Measurements from ENCODE around the gene ZNF362. TPM values are rescaled to one million over a fixed set of nuclear protein-coding genes. Genes with fewer than 3 reads are reported as not detected.

ZNF362 gene
- total RNA-seq, 2 donors from 2014 or later, result 8.9 to 9.8 TPM

- H3K9ac ChIP-seq (ENCODE audit: low read depth in 2 of 2, low read length in 2 of 2), result peak overlapping the region in 1 of 2 donors; percentile 57
- H3K4me3 ChIP-seq, result no peak overlapping the region
- TF ChIP-seq, protein P1, sequence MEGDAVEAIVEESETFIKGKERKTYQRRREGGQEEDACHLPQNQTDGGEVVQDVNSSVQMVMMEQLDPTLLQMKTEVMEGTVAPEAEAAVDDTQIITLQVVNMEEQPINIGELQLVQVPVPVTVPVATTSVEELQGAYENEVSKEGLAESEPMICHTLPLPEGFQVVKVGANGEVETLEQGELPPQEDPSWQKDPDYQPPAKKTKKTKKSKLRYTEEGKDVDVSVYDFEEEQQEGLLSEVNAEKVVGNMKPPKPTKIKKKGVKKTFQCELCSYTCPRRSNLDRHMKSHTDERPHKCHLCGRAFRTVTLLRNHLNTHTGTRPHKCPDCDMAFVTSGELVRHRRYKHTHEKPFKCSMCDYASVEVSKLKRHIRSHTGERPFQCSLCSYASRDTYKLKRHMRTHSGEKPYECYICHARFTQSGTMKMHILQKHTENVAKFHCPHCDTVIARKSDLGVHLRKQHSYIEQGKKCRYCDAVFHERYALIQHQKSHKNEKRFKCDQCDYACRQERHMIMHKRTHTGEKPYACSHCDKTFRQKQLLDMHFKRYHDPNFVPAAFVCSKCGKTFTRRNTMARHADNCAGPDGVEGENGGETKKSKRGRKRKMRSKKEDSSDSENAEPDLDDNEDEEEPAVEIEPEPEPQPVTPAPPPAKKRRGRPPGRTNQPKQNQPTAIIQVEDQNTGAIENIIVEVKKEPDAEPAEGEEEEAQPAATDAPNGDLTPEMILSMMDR (IDR thresholded peaks at IDR 0.05), result no peak
- H3K27ac ChIP-seq, result peak overlapping the region; percentile 60
- H3K9me3 ChIP-seq, result no peaks in the 10 kb centered on the region
- intact Hi-C loops (cut with DNase I), result no loop called here
- peaks cover 26% of the 10 kb centered on the region for H3K4me1 ChIP-seq
- H3K27me3 ChIP-seq, result no peaks in the 10 kb centered on the region
- H3K36me3 ChIP-seq, result no peaks in the 10 kb centered on the region
- DNase-seq, result no peak
Measured at GRCh38 chr1:33338048-33338439, 81.8 kb downstream of the ZNF362 start.

- Histone ChIP-seq H3K4me1 (peaks cover 28% of the 10 kb centered on the region), H3K4me3 (no peak overlapping the region), H3K9me3 (no peaks in the 10 kb centered on the region), H3K27ac (peak overlapping the region; percentile 60), H3K27me3 (no peaks in the 10 kb centered on the region), H3K9ac (ENCODE audit: low read depth in 2 of 2, low read length in 2 of 2) (peak overlapping the region in 1 of 2 donors; percentile 57), H3K36me3 (no peaks in the 10 kb centered on the region)
- intact Hi-C loops (cut with DNase I), result no loop called here
- TF ChIP-seq, protein P1 (IDR thresholded peaks at IDR 0.05), result no peak
- no peak for DNase-seq
Measured at GRCh38 chr1:33338440-33339211, 82.3 kb downstream of the ZNF362 start.

GRCh38 chr1:33339413-33339812 is 83.1 kb downstream of the ZNF362 start:
- H3K9me3 ChIP-seq, result no peaks in the 10 kb centered on the region
- no peaks in the 10 kb centered on the region for H3K27me3 ChIP-seq
- H3K4me3 ChIP-seq, result no peak overlapping the region
- peak overlapping the region; percentile 60 for H3K27ac ChIP-seq
- peak overlapping the region in 1 of 2 donors; percentile 43 for H3K9ac ChIP-seq (ENCODE audit: low read depth in 2 of 2, low read length in 2 of 2)
- intact Hi-C loops (cut with DNase I), result no loop called here
- no peak for DNase-seq
- H3K36me3 ChIP-seq, result no peaks in the 10 kb centered on the region
- H3K4me1 ChIP-seq, result peaks cover 28% of the 10 kb centered on the region
- TF ChIP-seq, protein P1 (IDR thresholded peaks at IDR 0.05), result no peak

GRCh38 chr1:33341190-33341589 is 84.9 kb downstream of the ZNF362 start:
- Histone ChIP-seq H3K9me3 (no peaks in the 10 kb centered on the region), H3K9ac (ENCODE audit: low read depth in 2 of 2, low read length in 2 of 2) (peak overlapping the region in 1 of 2 donors; percentile 51), H3K36me3 (no peaks in the 10 kb centered on the region), H3K4me3 (no peak overlapping the region), H3K27ac (peak overlapping the region; percentile 80), H3K4me1 (peaks cover 33% of the 10 kb centered on the region), H3K27me3 (no peaks in the 10 kb centered on the region)
- intact Hi-C loops (cut with DNase I), result no loop called here
- TF ChIP-seq, protein P1 (IDR thresholded peaks at IDR 0.05), result no peak
- no peak for DNase-seq

GRCh38 chr1:33342041-33342723 is 85.9 kb downstream of the ZNF362 start:
- Histone ChIP-seq H3K4me3 (no peak overlapping the region), H3K9ac (ENCODE audit: low read depth in 2 of 2, low read length in 2 of 2) (peak overlapping the region; percentile 38 to 71), H3K27me3 (no peaks in the 10 kb centered on the region), H3K36me3 (no peaks in the 10 kb centered on the region), H3K9me3 (no peaks in the 10 kb centered on the region), H3K4me1 (peaks cover 27% of the 10 kb centered on the region), H3K27ac (peak overlapping the region; percentile 80)
- TF ChIP-seq, protein P1 (IDR thresholded peaks at IDR 0.05), result no peak
- DNase-seq, result peak; percentile 88
- intact Hi-C loops (cut with DNase I), result no loop called here

Measured in colonic mucosa (tissue), 4 donors.